Peyer's patch (tissue), 4 donors: ENCODE measurements around the gene TSPAN9. TPM values are rescaled to one million over a fixed set of nuclear protein-coding genes. Genes with fewer than 3 reads are reported as not detected.
A peak's percentile ranks its signal among the peaks of the same experiment; 100 is the strongest.

Source experiments
- DNase-seq, 3 donors: peaks; one replicate each; pipeline ENCODE4 v3.0.0-alpha.2; 2017 to 2019
- H3K27ac ChIP-seq, 4 donors: fragments of 200-600 bp; sonication (generic); one replicate each; pipeline ENCODE4 v1.5.1; 2016 to 2019
- H3K27me3 ChIP-seq, 2 donors: fragments of 200-600 bp; sonication (generic); one replicate each; pipeline ENCODE4 v1.5.1; 2019
- H3K36me3 ChIP-seq, 3 donors: fragments of 200-600 bp; sonication (generic); one replicate each; pipeline ENCODE4 v1.5.1; 2016 to 2019
- H3K4me1 ChIP-seq, 4 donors: fragments of 200-600 bp; sonication (generic); one replicate each; pipeline ENCODE4 v1.5.1; 2016 to 2019
- H3K4me3 ChIP-seq, 4 donors: fragments of 200-600 bp; sonication (generic); 1 replicate in 3 of 4; 2 replicates in 1 of 4; pipeline ENCODE4 v1.5.1; 2016 to 2019; ENCODE audit warnings: mild to moderate bottlenecking in 1 of 4
- H3K9me3 ChIP-seq, 4 donors: fragments of 200-600 bp; sonication (generic); one replicate each; pipeline ENCODE4 v1.5.1; 2016 to 2019; ENCODE audit warnings: mild to moderate bottlenecking in 1 of 4
- POLR2A ChIP-seq, 2 donors: fragments of 450-650 bp; IDR thresholded peaks; one replicate each; pipeline ENCODE4 v1.5.1; 2017; ENCODE audit warnings: antibody characterized with exemption in 2 of 2, mild to moderate bottlenecking in 2 of 2, moderate library complexity in 2 of 2
- total RNA-seq, 4 donors: library from RNA; depleted of rRNA; stranded (reverse); fragments of >200 nt; gene quantifications; one replicate each; pipeline ENCODE4 v1.1.0, GENCODE V29; 2016
- TF ChIP-seq, protein P1 (sequence below), 6 experiments: fragments of 450-650 bp in 4 of 6; fragments of 200-600 bp in 2 of 6; sonication (generic) in 1 of 6; IDR thresholded peaks; one replicate each; pipeline ENCODE4 v1.5.1; 2017 to 2019; ENCODE audit warnings: antibody characterized with exemption in 6 of 6, mild to moderate bottlenecking in 3 of 6, moderate library complexity in 1 of 6

The TSPAN9 gene, protein sequence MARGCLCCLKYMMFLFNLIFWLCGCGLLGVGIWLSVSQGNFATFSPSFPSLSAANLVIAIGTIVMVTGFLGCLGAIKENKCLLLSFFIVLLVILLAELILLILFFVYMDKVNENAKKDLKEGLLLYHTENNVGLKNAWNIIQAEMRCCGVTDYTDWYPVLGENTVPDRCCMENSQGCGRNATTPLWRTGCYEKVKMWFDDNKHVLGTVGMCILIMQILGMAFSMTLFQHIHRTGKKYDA
- total RNA-seq, result 10 to 100 TPM in 3 of 4 donors, 1 to 10 TPM in 1; 7.5 to 23.9 (median 11.8) TPM

DNA sequence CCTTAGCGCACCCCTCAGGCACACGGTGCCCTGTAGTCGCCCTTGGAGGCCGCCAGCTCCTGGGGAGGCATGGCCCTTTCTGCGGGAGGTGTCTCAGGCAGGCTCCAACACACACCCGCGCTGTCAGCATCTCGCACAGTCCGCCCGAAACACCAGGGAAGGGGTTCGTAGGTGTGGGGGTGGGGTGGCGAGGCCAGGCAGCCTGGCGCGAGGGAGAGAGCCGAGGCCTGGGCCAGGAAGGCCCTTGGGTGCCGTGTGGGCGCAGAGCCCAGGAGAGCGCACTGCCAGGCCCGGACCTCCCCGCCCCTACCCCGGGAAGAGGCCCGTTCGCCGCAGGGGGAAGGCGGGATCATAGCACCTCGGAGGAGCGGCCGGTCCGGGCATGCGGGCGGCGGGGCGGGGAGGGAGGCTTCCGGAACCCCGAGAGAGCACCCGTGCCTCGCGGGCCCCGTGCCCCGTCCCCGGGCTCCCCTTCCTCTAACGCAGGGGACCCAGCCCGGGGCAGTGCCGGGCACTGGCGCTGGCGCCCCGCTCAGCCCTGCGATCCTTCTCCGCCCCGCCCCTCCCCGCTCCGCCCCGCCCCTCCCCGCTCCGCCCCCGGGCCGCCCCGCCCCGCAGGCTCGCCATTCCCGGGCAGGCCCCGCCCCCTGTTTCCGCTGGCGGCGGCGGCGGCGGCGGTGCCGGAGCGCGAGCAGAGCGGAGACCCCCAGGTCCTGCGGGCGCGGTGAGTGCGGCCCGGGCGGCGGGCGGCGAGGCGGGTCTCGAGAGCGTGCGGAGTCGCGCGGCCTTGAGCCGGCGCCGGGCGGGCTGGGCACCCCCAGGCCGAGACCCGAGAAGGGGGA, at the start of gene TSPAN9:
Gene TSPAN9, plus strand, starts transcription at position 650 of the 842 bp plus-strand sequence. CDS start 123,815 bp downstream, outside the sequence.
- Histone ChIP-seq H3K4me1 (peaks cover 0 to 8% (median 3%) of the 10 kb centered on the region in 4 donors), H3K4me3 (peak within 1 kb of the TSS; percentile 67 to 89 (median 82)), H3K36me3 (no peaks in the 10 kb centered on the region), H3K9me3 (no peaks in the 10 kb centered on the region), H3K27me3 (no peaks in the 10 kb centered on the region), H3K27ac (peak within 1 kb of the TSS; percentile 71 to 93 (median 85))
- TF ChIP-seq, protein P1, sequence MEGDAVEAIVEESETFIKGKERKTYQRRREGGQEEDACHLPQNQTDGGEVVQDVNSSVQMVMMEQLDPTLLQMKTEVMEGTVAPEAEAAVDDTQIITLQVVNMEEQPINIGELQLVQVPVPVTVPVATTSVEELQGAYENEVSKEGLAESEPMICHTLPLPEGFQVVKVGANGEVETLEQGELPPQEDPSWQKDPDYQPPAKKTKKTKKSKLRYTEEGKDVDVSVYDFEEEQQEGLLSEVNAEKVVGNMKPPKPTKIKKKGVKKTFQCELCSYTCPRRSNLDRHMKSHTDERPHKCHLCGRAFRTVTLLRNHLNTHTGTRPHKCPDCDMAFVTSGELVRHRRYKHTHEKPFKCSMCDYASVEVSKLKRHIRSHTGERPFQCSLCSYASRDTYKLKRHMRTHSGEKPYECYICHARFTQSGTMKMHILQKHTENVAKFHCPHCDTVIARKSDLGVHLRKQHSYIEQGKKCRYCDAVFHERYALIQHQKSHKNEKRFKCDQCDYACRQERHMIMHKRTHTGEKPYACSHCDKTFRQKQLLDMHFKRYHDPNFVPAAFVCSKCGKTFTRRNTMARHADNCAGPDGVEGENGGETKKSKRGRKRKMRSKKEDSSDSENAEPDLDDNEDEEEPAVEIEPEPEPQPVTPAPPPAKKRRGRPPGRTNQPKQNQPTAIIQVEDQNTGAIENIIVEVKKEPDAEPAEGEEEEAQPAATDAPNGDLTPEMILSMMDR (IDR thresholded peaks at IDR 0.05), result no peak
- peak; percentile 18 to 24 for TF ChIP-seq POLR2A (IDR thresholded peaks at IDR 0.05)
- peak; percentile 63 to 90 (median 82) for DNase-seq

DNA sequence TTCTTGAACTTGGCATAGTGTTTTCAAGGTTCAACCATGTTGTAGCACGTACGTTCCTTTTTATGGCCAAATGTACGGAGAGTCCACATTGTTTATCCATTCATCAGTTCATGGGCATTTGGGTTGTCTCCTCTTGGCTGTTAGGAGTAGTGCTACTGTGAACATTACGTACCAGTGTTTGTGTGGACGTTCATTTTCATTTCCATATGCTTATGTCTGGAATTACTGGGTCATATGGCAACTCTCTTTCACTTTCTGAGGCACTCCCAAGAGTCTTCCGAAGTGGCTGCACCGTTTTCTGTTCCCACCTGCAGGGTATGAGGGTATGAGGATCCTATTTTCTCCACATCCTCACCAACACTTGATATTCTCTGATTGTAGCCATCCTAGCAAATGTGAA, 49.1 kb upstream of the TSPAN9 start:
- TF ChIP-seq, protein P1 (IDR thresholded peaks at IDR 0.05), result no peak
- no peak for TF ChIP-seq POLR2A (IDR thresholded peaks at IDR 0.05)

DNA sequence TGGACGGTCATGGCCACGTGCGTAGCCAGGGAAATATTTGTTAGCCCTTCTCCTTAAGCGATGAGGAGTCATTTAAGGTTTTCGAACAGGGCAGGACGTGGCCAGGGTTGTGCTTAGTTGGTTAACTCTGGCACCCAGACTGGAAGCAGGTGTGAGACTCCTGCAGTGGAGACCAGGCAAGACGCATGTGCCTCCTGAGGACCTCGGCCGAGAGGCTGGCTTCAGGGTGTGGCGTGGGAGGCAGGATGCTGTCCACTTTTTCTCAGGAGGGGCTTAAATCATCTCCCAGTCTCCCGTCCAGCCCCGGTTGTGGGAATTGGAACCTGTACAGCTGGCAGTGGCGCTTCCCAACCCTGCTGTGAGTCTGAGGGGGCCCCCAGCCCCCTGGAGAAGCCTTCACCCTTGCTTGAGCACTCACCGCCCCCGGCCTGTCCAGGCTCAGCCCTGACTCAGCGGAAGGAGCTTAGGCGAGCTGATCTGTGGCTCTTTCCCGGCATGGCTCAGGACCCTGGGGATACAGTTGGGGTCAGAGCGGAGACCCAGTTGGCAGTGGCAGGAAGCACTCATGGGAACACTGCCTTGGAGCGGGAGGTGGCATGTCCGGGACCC, 46.3 kb upstream of the TSPAN9 start:
- no peaks in the 10 kb centered on the region for H3K4me1 ChIP-seq
- H3K27ac ChIP-seq, result no peak overlapping the region
- no peak for DNase-seq
- TF ChIP-seq POLR2A (IDR thresholded peaks at IDR 0.05), result no peak
- TF ChIP-seq, protein P1 (IDR thresholded peaks at IDR 0.05), result no peak
- no peaks in the 10 kb centered on the region for H3K27me3 ChIP-seq
- H3K4me3 ChIP-seq, result no peak overlapping the region
- H3K36me3 ChIP-seq, result no peaks in the 10 kb centered on the region
- H3K9me3 ChIP-seq, result no peaks in the 10 kb centered on the region

More for the DNA sequence above, 49.1 kb upstream of the TSPAN9 start:
- H3K27ac ChIP-seq, result no peak overlapping the region
- no peak for DNase-seq
- H3K4me3 ChIP-seq, result no peak overlapping the region
- no peaks in the 10 kb centered on the region for H3K27me3 ChIP-seq
- H3K36me3 ChIP-seq, result no peaks in the 10 kb centered on the region
- H3K9me3 ChIP-seq, result no peaks in the 10 kb centered on the region
- no peaks in the 10 kb centered on the region for H3K4me1 ChIP-seq

DNA sequence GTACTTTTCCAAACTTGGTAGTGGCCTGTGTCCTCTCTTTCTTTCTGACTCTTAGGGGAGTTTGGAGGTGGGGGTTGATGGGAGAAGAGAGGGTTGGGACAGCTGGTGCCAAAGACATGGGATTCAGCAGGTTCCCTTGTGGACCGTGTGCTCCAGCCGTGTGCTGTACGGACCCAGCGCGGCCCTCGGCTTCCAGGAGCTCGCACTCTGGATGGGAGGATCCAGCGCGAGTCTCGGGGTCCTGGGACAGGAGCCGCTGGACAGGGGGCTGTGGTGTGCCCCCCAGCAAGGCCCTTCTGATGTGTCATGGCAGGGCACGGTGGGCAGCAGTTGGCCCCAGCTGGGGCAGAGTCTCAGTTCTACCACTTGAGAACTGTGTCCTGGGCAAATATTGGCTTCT, 45.0 kb upstream of the TSPAN9 start:
- no peaks in the 10 kb centered on the region for H3K9me3 ChIP-seq
- no peak overlapping the region for H3K27ac ChIP-seq
- no peaks in the 10 kb centered on the region for H3K4me1 ChIP-seq
- no peak overlapping the region for H3K4me3 ChIP-seq
- DNase-seq, result no peak
- H3K36me3 ChIP-seq, result no peaks in the 10 kb centered on the region
- H3K27me3 ChIP-seq, result no peaks in the 10 kb centered on the region
- TF ChIP-seq, protein P1 (IDR thresholded peaks at IDR 0.05), result no peak
- no peak for TF ChIP-seq POLR2A (IDR thresholded peaks at IDR 0.05)

DNA sequence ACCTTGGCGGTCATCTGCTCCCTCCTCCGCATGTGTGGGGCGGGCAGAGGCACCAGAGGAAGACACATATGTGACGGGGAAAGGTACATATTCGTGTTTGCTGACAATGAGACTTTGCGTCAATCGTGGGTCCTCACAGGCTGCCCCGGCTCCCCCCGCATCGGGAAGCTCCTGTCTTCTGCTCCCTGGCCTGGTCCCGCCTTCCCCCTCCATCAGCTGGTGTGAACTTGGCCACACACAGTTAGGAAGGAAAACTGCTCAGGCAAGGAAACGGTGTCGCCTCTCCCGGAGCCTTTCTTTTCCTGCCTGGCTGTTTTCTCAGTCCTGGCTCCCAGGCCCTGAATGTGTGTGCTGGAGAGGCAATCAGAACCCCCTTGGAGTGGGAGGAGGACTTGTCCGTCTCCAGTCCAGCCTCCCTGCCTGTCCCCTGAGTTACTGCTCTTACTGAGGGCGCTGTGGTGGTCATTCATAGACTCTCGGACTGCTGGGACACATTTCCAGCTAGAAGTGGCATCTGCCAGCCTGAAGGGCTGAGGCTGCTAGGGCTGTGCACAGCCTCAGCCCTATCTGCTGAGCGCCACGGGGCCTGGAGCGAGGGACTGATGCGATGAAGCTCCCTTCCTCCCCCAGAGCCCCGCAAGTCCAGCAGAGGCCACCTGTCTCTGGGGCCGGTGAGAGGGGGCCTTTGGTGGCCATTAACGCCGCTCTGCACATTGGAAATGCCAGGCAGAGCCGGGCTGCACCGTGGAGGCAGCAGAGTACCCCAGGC, 44.2 kb upstream of the TSPAN9 start:
- H3K4me3 ChIP-seq, result no peak overlapping the region
- no peaks in the 10 kb centered on the region for H3K36me3 ChIP-seq
- DNase-seq, result no peak
- no peak overlapping the region for H3K27ac ChIP-seq
- no peaks in the 10 kb centered on the region for H3K27me3 ChIP-seq
- no peak for TF ChIP-seq POLR2A (IDR thresholded peaks at IDR 0.05)
- TF ChIP-seq, protein P1 (IDR thresholded peaks at IDR 0.05), result no peak
- H3K9me3 ChIP-seq, result no peaks in the 10 kb centered on the region
- H3K4me1 ChIP-seq, result no peaks in the 10 kb centered on the region
